H1 (cell line): Measurements from ENCODE around the gene LDAH. TPM values are rescaled to one million over a fixed set of nuclear protein-coding genes. Genes with fewer than 3 reads are reported as not detected.

Experiments
- CTCF ChIA-PET: fragments of 300-600 bp; sonication (Branson Sonifier 250); formaldehyde crosslinking; loops from one replicate; lab custom pipeline; 2021; ENCODE audit not compliant: partially characterized antibody; lab: Charles Lee
- POLR2A ChIA-PET: fragments of 300-600 bp; sonication (Branson Sonifier 250); formaldehyde crosslinking; loops from one replicate; lab custom pipeline; 2021; ENCODE audit warnings: inconsistent platforms; ENCODE audit not compliant: partially characterized antibody; lab: Charles Lee
- DNase-seq, 2 experiments: peaks; one replicate each; pipeline versions ENCODE4 v3.0.0 to v3.0.0-alpha.2; 2010 to 2022; ENCODE audit warnings: low spot score in 2 of 2, low read depth in 1 of 2, mixed read lengths in 1 of 2
- FAIRE-seq: peaks from 2 replicates; lab custom pipeline; 2011; peaks lifted over from hg19 to GRCh38; lab: Jason Lieb, UNC
- H2AFZ ChIP-seq: 2 replicates; pipeline ENCODE4 v1.8.1; 2012; ENCODE audit warnings: low read length, inconsistent platforms
- H2AK5ac ChIP-seq: 2 replicates; pipeline ENCODE4 v1.6.1; 2013; ENCODE audit warnings: low read depth, low read length
- H2BK120ac ChIP-seq: replicated peaks from 2 replicates; pipeline ENCODE3; 2013; ENCODE audit warnings: low read depth, low read length, inconsistent platforms
- H2BK12ac ChIP-seq: 2 replicates; pipeline ENCODE4 v1.6.1; 2013; ENCODE audit warnings: low read depth, low read length
- H2BK15ac ChIP-seq: 2 replicates; pipeline ENCODE4 v1.6.1; 2013; ENCODE audit warnings: low read length
- H2BK20ac ChIP-seq: 2 replicates; pipeline ENCODE4 v1.6.1; 2013; ENCODE audit warnings: low read length
- H2BK5ac ChIP-seq: 2 replicates; pipeline ENCODE4 v1.6.1; 2013; ENCODE audit warnings: low read depth, low read length
- H3K14ac ChIP-seq: 2 replicates; pipeline ENCODE4 v1.6.1; 2013; ENCODE audit warnings: inconsistent platforms; ENCODE audit not compliant: insufficient read length
- H3K18ac ChIP-seq: 2 replicates; pipeline ENCODE4 v1.6.1; 2013; ENCODE audit warnings: low read length; ENCODE audit errors: extremely low read depth
- H3K23ac ChIP-seq: 2 replicates; pipeline ENCODE4 v1.6.1; 2013; ENCODE audit warnings: inconsistent platforms; ENCODE audit not compliant: insufficient read length
- H3K23me2 ChIP-seq: 2 replicates; pipeline ENCODE4 v1.6.1; 2013; ENCODE audit warnings: low read depth, low read length
- H3K27ac ChIP-seq: 2 replicates; pipeline ENCODE4 v1.6.1; 2011; ENCODE audit warnings: low read depth, low read length, inconsistent platforms
- H3K27me3 ChIP-seq, 4 experiments: replicated peaks in 1 of 4; 1 replicate in 1 of 4; 2 replicates in 3 of 4; pipeline versions ENCODE4 v1.6.1 to v1.8.1; 2011 to 2013; ENCODE audit warnings: low read length in 3 of 4, mild to moderate bottlenecking in 3 of 4, inconsistent platforms in 2 of 4, mixed read lengths in 2 of 4, moderate library complexity in 1 of 4; ENCODE audit not compliant: control insufficient read depth in 3 of 4, insufficient read depth in 3 of 4; ENCODE audit errors: extremely low read depth in 1 of 4
- H3K36me3 ChIP-seq, 4 experiments: 2 replicates each; pipeline versions ENCODE4 v1.6.1 to v1.8.1; 2011 to 2013; ENCODE audit warnings: mild to moderate bottlenecking in 4 of 4, low read length in 3 of 4, moderate library complexity in 2 of 4, control low read depth in 1 of 4, inconsistent platforms in 1 of 4; ENCODE audit not compliant: insufficient read depth in 4 of 4, control insufficient read depth in 2 of 4
- H3K4ac ChIP-seq: replicated peaks from 2 replicates; pipeline ENCODE3; 2013; ENCODE audit warnings: low read length, low read depth, mixed read lengths, inconsistent platforms; ENCODE audit not compliant: insufficient read length
- H3K4me1 ChIP-seq, 4 experiments: replicated peaks in 1 of 4; 1 replicate in 1 of 4; 2 replicates in 3 of 4; pipeline versions ENCODE4 v1.6.1 to v1.8.1; 2011 to 2013; ENCODE audit warnings: low read length in 3 of 4, inconsistent platforms in 2 of 4, mixed read lengths in 1 of 4; ENCODE audit not compliant: insufficient read depth in 4 of 4, control insufficient read depth in 3 of 4
- H3K4me2 ChIP-seq, 2 experiments: 2 replicates each; pipeline versions ENCODE4 v1.6.1 to v1.8.1; 2011 to 2013; ENCODE audit warnings: low read depth in 2 of 2, low read length in 2 of 2, control low read depth in 1 of 2, inconsistent platforms in 1 of 2, mild to moderate bottlenecking in 1 of 2; ENCODE audit not compliant: insufficient read depth in 1 of 2
- H3K4me3 ChIP-seq, 4 experiments: fragments of 200-600, 300-600 bp in 1 of 4; sonication (generic), shearing (Covaris generic), sonication (Bioruptor Twin) in 1 of 4; 2 replicates each; pipeline versions ENCODE4 v1.5.1 to v1.8.1; 2011 to 2016; ENCODE audit warnings: low read length in 4 of 4, low read depth in 3 of 4, control low read depth in 2 of 4, inconsistent platforms in 2 of 4, mild to moderate bottlenecking in 2 of 4, mixed read lengths in 1 of 4, moderate library complexity in 1 of 4; ENCODE audit not compliant: insufficient read depth in 2 of 4; ENCODE audit errors: extremely low read depth in 1 of 4
- H3K56ac ChIP-seq: replicated peaks from 2 replicates; pipeline ENCODE3; 2013; ENCODE audit warnings: low read depth, mild to moderate bottlenecking, mixed read lengths, low read length, inconsistent platforms; ENCODE audit not compliant: insufficient read length
- H3K79me1 ChIP-seq: 2 replicates; pipeline ENCODE4 v1.6.1; 2013; ENCODE audit warnings: low read depth, low read length, control low read depth
- H3K79me2 ChIP-seq, 2 experiments: 2 replicates each; pipeline versions ENCODE4 v1.6.1 to v1.8.1; 2012 to 2013; ENCODE audit warnings: low read length in 2 of 2, mild to moderate bottlenecking in 2 of 2, inconsistent platforms in 1 of 2; ENCODE audit not compliant: insufficient read depth in 2 of 2, control insufficient read depth in 1 of 2
- H3K9ac ChIP-seq, 4 experiments: replicated peaks in 1 of 4; 1 replicate in 1 of 4; 2 replicates in 3 of 4; pipeline versions ENCODE4 v1.6.1 to v1.8.1; 2011 to 2013; ENCODE audit warnings: low read depth in 3 of 4, low read length in 3 of 4, control low read depth in 2 of 4, mild to moderate bottlenecking in 2 of 4, moderate library complexity in 2 of 4, inconsistent platforms in 1 of 4; ENCODE audit errors: extremely low read depth in 1 of 4
- H3K9me3 ChIP-seq, 2 experiments: 2 replicates each; pipeline versions ENCODE4 v1.6.1 to v1.8.1; 2012 to 2013; ENCODE audit warnings: mild to moderate bottlenecking in 2 of 2, moderate library complexity in 2 of 2, control low read depth in 1 of 2, inconsistent platforms in 1 of 2, low read depth in 1 of 2, low read length in 1 of 2, mixed read lengths in 1 of 2; ENCODE audit not compliant: insufficient read depth in 2 of 2
- H4K20me1 ChIP-seq, 2 experiments: replicated peaks in 1 of 2; 2 replicates each; pipeline versions ENCODE3 to v1.8.1; 2011 to 2013; ENCODE audit warnings: inconsistent platforms in 2 of 2, low read length in 2 of 2, mild to moderate bottlenecking in 1 of 2; ENCODE audit not compliant: insufficient read depth in 2 of 2, control insufficient read depth in 1 of 2
- H4K5ac ChIP-seq: 2 replicates; pipeline ENCODE4 v1.6.1; 2013; ENCODE audit warnings: low read length, low read depth, mixed read lengths, inconsistent platforms; ENCODE audit not compliant: insufficient read length
- H4K8ac ChIP-seq: 2 replicates; pipeline ENCODE4 v1.8.0; 2013; ENCODE audit warnings: mild to moderate bottlenecking, moderate library complexity, low read length, inconsistent platforms; ENCODE audit not compliant: insufficient read depth; ENCODE audit errors: extremely low read depth
- H4K91ac ChIP-seq: replicated peaks from 2 replicates; pipeline ENCODE3; 2013; ENCODE audit warnings: low read length, mixed read lengths, inconsistent platforms; ENCODE audit not compliant: insufficient read length
- EGR1 ChIP-seq: IDR thresholded peaks from 2 replicates; pipeline ENCODE4 v1.6.1; 2011; ENCODE audit warnings: low read depth, low read length, borderline replicate concordance
- ZNF274 ChIP-seq: IDR thresholded peaks from 2 replicates; pipeline ENCODE4 v1.7.0; 2012; ENCODE audit warnings: low read length, borderline replicate concordance; ENCODE audit errors: extremely low read depth
- WGBS, 2 experiments: shearing (Covaris generic) in 1 of 2; methylation state at CpG; one replicate each; pipeline versions ENCODE4 v1.1.6 to v1.1.7; 2013 to 2015; ENCODE audit warnings: low lambda C conversion rate in 2 of 2, mixed read lengths in 2 of 2, inconsistent platforms in 1 of 2, low coverage in 1 of 2, missing lambda C conversion rate in 1 of 2; ENCODE audit not compliant: insufficient replicate concordance in 2 of 2, insufficient coverage in 1 of 2, insufficient read length in 1 of 2; ENCODE audit errors: extremely low coverage in 1 of 2, missing lambda C conversion rate in 1 of 2; 5-methylcytosine and 5-hydroxymethylcytosine counted together
- polyA plus RNA-seq, 7 experiments: library from polyadenylated mRNA; depleted of rRNA in 3 of 7; stranded (reverse) in 5 of 7; unstranded in 2 of 7; fragments of >200 nt in 5 of 7; fragments of 200-250 nt in 2 of 7; gene quantifications; 1 replicate in 5 of 7; 2 replicates in 1 of 7; 4 replicates in 1 of 7; pipeline versions ENCODE4 v1.2.1 to v1.2.3, GENCODE V29; 2011 to 2013; ENCODE audit warnings: missing spikeins in 2 of 7, mixed read lengths in 2 of 7
- total RNA-seq: library from RNA; stranded (reverse); fragmentation: NEBNext Ultra II Directional; extraction: Animal tissue kit (Norgen Biotek cat#: 25700); gene quantifications from 2 replicates; pipeline ENCODE4 v1.2.1, GENCODE V29; 2021

The LDAH gene
- total and polyA plus RNA-seq, 2 of the 8 experiments (the other 6 are each of a cell fraction or from before 2014, with no cell fraction given), result 10.9 to 26.3 TPM

GRCh38 chr2:20648206-20648605 lies 174.7 kb downstream of the LDAH start:
- Histone ChIP-seq H3K56ac (no peak overlapping the region), H2BK20ac (no peak overlapping the region), H2BK120ac (no peak overlapping the region), H3K79me2 (no peaks in the 10 kb centered on the region), H4K20me1 (no peaks in the 10 kb centered on the region), H4K91ac (no peak overlapping the region), H4K5ac (no peak overlapping the region), H2BK12ac (no peak overlapping the region), H2BK5ac (no peak overlapping the region), H3K9me3 (no peaks in the 10 kb centered on the region), H3K27ac (no peak overlapping the region), H3K23ac (no peak overlapping the region), H3K79me1 (no peaks in the 10 kb centered on the region), H3K23me2 (peaks cover 7% of the 10 kb centered on the region; the same call in 1 of the 2 replicates), H3K4me3 (no peak overlapping the region), H3K36me3 (no peaks in the 10 kb centered on the region), H3K27me3 (peaks cover 0 to 4% (median under 1%) of the 10 kb centered on the region in 4 experiments; a peak in 4 of 7 replicates), H2BK15ac (no peak overlapping the region), H3K14ac (no peak overlapping the region), H2AFZ (no peak overlapping the region), H4K8ac (no peak overlapping the region), H2AK5ac (0 out of 2 replicates have a peak overlapping the region, but pooled peaks have one; percentile 65), H3K9ac (no peak overlapping the region), H3K4me2 (no peak overlapping the region), H3K4me1 (peaks cover 0 to 11% (median 7%) of the 10 kb centered on the region in 4 experiments; a peak in 5 of 7 replicates), H3K4ac (no peak overlapping the region), H3K18ac (no peak overlapping the region)
- CTCF ChIA-PET, result interaction anchor here (0.8 to 13.1 kb wide), 18 partner anchors 9 to 395 kb away, joined by 3 to 261 read pairs (median 8); partner anchors contain the start of genes APOB and RHOB
- POLR2A ChIA-PET, result interaction anchor here (0.5 to 1.1 kb wide), 3 partner anchors 8 to 202 kb away, joined by 3 to 6 read pairs (median 5); partner anchors contain the start of gene RHOB
- no peak for DNase-seq
- TF ChIP-seq ZNF274 (no peak), EGR1 (no peak)
- FAIRE-seq, result no peak
- 90% methylated on average over 4 of the region's 4 CpGs; no CpG with 5 or more reads in 1 of the 2 experiments for WGBS, 2 experiments
